NOMO-1 treated with dmso at 0.1 percent for 144 hours (cell line): ENCODE measurements around the gene JPH3.

Source experiments
- DNase-seq: peaks from one replicate; lab custom pipeline; 2025; ENCODE audit not compliant: unreplicated experiment; lab: John Stamatoyannopoulos, UW

JPH3 gene

GRCh38 chr16:87731607-87732006, 129.3 kb downstream of the JPH3 start:
- DNase-seq, result no peak

GRCh38 chr16:87733190-87733589, 130.9 kb downstream of the JPH3 start:
- no peak for DNase-seq

GRCh38 chr16:87734644-87735043, 132.3 kb downstream of the JPH3 start:
- DNase-seq, result no peak

GRCh38 chr16:87735270-87736007, 133.1 kb downstream of the JPH3 start:
- no peak for DNase-seq

GRCh38 chr16:87736008-87736382, 133.7 kb downstream of the JPH3 start:
- DNase-seq, result no peak

- DNase-seq, result no peak
Observed at GRCh38 chr16:87739801-87740200, 137.5 kb downstream of the JPH3 start.

GRCh38 chr16:87740441-87740840, 138.1 kb downstream of the JPH3 start:
- DNase-seq, result no peak

- DNase-seq, result no peak
Observed at GRCh38 chr16:87740909-87741424, 138.7 kb downstream of the JPH3 start.

- DNase-seq, result no peak
Observed at GRCh38 chr16:87741700-87742415, 139.6 kb downstream of the JPH3 start.

GRCh38 chr16:87742781-87743490, 140.6 kb downstream of the JPH3 start:
- DNase-seq, result no peak

GRCh38 chr16:87744750-87745514, 142.6 kb downstream of the JPH3 start:
- no peak for DNase-seq

GRCh38 chr16:87746178-87746577, 143.9 kb downstream of the JPH3 start:
- no peak for DNase-seq
